ENCODE measurements around the gene S100P. TPM values are rescaled to one million over a fixed set of nuclear protein-coding genes. Genes with fewer than 3 reads are reported as not detected.

The S100P gene
- total RNA-seq, 1 experiment from 2014 or later, result 0.45 TPM

DNA sequence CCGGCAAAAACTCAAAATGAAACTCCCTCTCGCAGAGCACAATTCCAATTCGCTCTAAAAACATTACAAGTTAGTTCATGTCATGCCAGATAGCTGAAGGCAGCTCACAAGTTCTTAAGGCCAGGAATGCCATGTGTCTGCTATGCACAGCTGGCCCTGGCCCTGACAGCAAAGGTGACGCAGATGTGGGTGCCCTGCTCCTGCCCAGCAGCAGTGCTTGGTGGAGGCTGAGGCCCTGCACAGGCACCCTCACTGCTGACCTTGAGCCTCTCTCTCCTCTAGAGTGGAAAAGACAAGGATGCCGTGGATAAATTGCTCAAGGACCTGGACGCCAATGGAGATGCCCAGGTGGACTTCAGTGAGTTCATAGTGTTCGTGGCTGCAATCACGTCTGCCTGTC, 2.9 kb downstream of the S100P start:
- ChIA-PET CTCF (no interaction called here), POLR2A (ENCODE audit: low non-redundant PET) (no interaction called here)
- no TSS peak for BruUV-seq (replicated peaks)
- intact Hi-C loops (cut with micrococcal nuclease; ENCODE audit: unreplicated experiment), result no loop called here
- no peak overlapping the region for H3K27ac ChIP-seq (ENCODE audit: low read depth, low read length, poor library complexity, severe bottlenecking)
- no peaks in the 10 kb centered on the region for H3K9me3 ChIP-seq (ENCODE audit: low read depth, low read length, poor library complexity, severe bottlenecking)
- DNase-seq (ENCODE audit: low spot score), result no peak
- no peaks in the 10 kb centered on the region for H3K36me3 ChIP-seq (ENCODE audit: insufficient read depth, low read length, poor library complexity, severe bottlenecking)
- TF ChIP-seq EZH2 (IDR thresholded peaks at IDR 0.05; ENCODE audit: borderline replicate concordance, low read depth, low read length, poor library complexity, severe bottlenecking), result no peak
- TF ChIP-seq, protein P1, sequence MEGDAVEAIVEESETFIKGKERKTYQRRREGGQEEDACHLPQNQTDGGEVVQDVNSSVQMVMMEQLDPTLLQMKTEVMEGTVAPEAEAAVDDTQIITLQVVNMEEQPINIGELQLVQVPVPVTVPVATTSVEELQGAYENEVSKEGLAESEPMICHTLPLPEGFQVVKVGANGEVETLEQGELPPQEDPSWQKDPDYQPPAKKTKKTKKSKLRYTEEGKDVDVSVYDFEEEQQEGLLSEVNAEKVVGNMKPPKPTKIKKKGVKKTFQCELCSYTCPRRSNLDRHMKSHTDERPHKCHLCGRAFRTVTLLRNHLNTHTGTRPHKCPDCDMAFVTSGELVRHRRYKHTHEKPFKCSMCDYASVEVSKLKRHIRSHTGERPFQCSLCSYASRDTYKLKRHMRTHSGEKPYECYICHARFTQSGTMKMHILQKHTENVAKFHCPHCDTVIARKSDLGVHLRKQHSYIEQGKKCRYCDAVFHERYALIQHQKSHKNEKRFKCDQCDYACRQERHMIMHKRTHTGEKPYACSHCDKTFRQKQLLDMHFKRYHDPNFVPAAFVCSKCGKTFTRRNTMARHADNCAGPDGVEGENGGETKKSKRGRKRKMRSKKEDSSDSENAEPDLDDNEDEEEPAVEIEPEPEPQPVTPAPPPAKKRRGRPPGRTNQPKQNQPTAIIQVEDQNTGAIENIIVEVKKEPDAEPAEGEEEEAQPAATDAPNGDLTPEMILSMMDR (conservative IDR thresholded peaks at IDR 0.05; ENCODE audit: low read depth, low read length), result no peak
- no peaks in the 10 kb centered on the region for H3K27me3 ChIP-seq (replicated peaks; ENCODE audit: insufficient read depth, low read depth, low read length, poor library complexity)
- H3K4me3 ChIP-seq (ENCODE audit: low read depth, low read length, poor library complexity, severe bottlenecking), result no peak overlapping the region
- no peaks in the 10 kb centered on the region for H3K4me1 ChIP-seq (ENCODE audit: insufficient read depth, low read length, poor library complexity, severe bottlenecking)

DNA sequence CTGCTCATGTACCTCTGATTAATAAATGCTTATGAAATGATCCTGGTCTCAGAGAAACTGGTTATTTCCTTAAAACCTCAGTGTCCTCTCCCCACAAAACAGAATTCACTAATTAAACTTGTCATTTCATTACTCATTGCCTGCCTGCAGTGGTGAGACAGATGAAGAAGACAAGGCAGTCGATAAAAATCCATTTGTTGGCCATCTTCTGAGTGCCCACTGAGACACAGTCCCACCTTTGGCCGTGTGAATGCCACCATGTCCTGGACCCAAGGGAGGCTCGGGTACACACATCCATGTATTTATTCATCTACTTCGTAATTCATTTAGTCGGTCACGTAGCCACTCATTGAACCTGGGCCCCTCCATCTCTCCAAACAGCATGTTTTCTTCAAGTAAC, 3.5 kb downstream of the S100P start:
- Histone ChIP-seq H3K4me1 (ENCODE audit: insufficient read depth, low read length, poor library complexity, severe bottlenecking) (no peaks in the 10 kb centered on the region), H3K9me3 (ENCODE audit: low read depth, low read length, poor library complexity, severe bottlenecking) (no peaks in the 10 kb centered on the region), H3K27me3 (replicated peaks; ENCODE audit: insufficient read depth, low read depth, low read length, poor library complexity) (no peaks in the 10 kb centered on the region), H3K36me3 (ENCODE audit: insufficient read depth, low read length, poor library complexity, severe bottlenecking) (peaks cover 3% of the 10 kb centered on the region), H3K27ac (ENCODE audit: low read depth, low read length, poor library complexity, severe bottlenecking) (no peak overlapping the region), H3K4me3 (ENCODE audit: low read depth, low read length, poor library complexity, severe bottlenecking) (no peak overlapping the region)
- DNase-seq (ENCODE audit: low spot score), result no peak
- POLR2A ChIA-PET (ENCODE audit: low non-redundant PET), result no interaction called here
- CTCF ChIA-PET, result no interaction called here
- intact Hi-C loops (cut with micrococcal nuclease; ENCODE audit: unreplicated experiment), result no loop called here
- BruUV-seq (replicated peaks), result no TSS peak
- TF ChIP-seq, protein P1 (conservative IDR thresholded peaks at IDR 0.05; ENCODE audit: low read depth, low read length), result no peak
- no peak for TF ChIP-seq EZH2 (IDR thresholded peaks at IDR 0.05; ENCODE audit: borderline replicate concordance, low read depth, low read length, poor library complexity, severe bottlenecking)

DNA sequence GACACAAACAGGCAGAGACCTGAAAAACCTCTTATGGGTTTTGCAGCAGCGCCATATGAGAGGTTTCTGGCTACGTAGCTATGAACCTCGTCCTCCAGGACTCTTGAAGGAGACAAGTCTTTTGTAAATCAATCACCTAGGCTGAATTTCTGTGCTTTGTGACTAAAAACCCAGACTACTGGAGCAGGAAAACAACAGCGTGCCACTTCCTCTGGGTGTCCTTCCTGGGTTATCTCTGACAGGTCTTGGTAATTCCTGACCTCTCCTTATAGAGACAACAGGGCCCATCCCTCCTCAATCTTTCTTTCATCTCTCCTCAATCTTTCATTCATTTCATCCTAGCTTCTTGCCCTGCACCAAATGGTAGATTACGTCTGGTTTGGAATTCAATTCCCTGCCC, 5.7 kb downstream of the S100P start:
- no peak for TF ChIP-seq EZH2 (IDR thresholded peaks at IDR 0.05; ENCODE audit: borderline replicate concordance, low read depth, low read length, poor library complexity, severe bottlenecking)
- TF ChIP-seq, protein P1 (conservative IDR thresholded peaks at IDR 0.05; ENCODE audit: low read depth, low read length), result no peak
- ChIA-PET POLR2A (ENCODE audit: low non-redundant PET) (no interaction called here), CTCF (no interaction called here)
- no peak overlapping the region for H3K4me3 ChIP-seq (ENCODE audit: low read depth, low read length, poor library complexity, severe bottlenecking)
- intact Hi-C loops (cut with micrococcal nuclease; ENCODE audit: unreplicated experiment), result no loop called here
- no peak overlapping the region for H3K27ac ChIP-seq (ENCODE audit: low read depth, low read length, poor library complexity, severe bottlenecking)
- no peaks in the 10 kb centered on the region for H3K9me3 ChIP-seq (ENCODE audit: low read depth, low read length, poor library complexity, severe bottlenecking)
- H3K36me3 ChIP-seq (ENCODE audit: insufficient read depth, low read length, poor library complexity, severe bottlenecking), result peaks cover 3% of the 10 kb centered on the region
- BruUV-seq (replicated peaks), result no TSS peak
- DNase-seq (ENCODE audit: low spot score), result no peak
- no peaks in the 10 kb centered on the region for H3K4me1 ChIP-seq (ENCODE audit: insufficient read depth, low read length, poor library complexity, severe bottlenecking)
- no peaks in the 10 kb centered on the region for H3K27me3 ChIP-seq (replicated peaks; ENCODE audit: insufficient read depth, low read depth, low read length, poor library complexity)

All from A673 (cell line).